ENCODE results near the gene SLC15A1.

Gene SLC15A1

DNA sequence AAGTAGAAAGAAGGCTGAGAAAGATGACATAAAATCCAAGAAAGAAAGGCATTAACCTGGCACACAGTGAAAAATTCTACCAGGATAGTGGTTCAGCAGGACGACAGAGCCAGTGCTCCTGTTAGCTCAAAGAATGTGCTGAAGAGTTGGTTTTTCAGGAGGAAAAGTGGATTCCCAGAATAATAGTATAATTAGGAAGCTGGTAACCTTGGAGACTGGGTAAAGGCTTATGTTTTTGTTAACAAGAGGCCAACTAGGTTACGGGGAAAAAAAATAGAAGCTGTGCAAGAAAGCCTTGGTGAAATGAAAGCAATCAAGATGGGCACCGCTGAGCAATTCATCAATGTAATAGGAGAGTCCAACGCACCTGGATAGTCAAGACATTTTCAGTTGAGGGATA, 54.7 kb downstream of the SLC15A1 start (continued):
- TF ChIP-seq EGR2 (tag by site-specific recombination; IDR thresholded peaks at IDR 0.05; ENCODE audit: low read depth) (no peak), ZNF776 (tag by site-specific recombination; IDR thresholded peaks at IDR 0.05; ENCODE audit: borderline replicate concordance) (no peak), ZNF335 (tag by site-specific recombination; conservative IDR thresholded peaks at IDR 0.05) (no peak), KLF10 (tag by site-specific recombination; IDR thresholded peaks at IDR 0.05) (no peak)

DNA sequence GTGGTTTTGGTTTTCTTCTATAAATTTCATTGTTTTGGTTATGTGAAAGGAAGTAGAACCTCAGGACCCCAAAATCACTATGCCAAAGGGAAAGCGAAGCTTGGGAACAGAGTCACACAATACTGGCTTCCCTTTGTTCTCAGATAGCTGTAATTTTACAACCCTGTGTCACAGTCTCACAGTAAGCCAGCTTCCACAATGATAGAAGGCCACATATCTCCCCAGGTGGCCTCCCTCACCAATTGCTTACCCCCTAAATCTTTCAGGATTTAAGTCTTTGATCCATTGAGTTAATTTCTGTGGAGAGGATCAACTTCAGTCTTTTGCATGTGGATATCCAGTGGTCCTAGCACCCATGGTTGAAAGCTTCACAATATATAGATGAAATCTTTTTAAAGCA, 58.7 kb downstream of the SLC15A1 start:
- CTCF ChIA-PET = no interaction called here
- POLR2A ChIA-PET = no interaction called here
- Histone ChIP-seq H3K4me1 (ENCODE audit: control insufficient read depth, insufficient read depth, low read length) (no peaks in the 10 kb centered on the region), H3K9me3 (ENCODE audit: control insufficient read depth, insufficient read depth, low read depth, low read length) (no peaks in the 10 kb centered on the region), H3K4me3 (ENCODE audit: low read depth, low read length) (no peak overlapping the region), H3K27ac (ENCODE audit: extremely low read depth, low read depth, low read length) (no peak overlapping the region), H3K36me3 (ENCODE audit: control insufficient read depth in 2 of 2, insufficient read depth in 1 of 2, low read length in 2 of 2) (no peaks in the 10 kb centered on the region)
- TF ChIP-seq EGR2 (tag by site-specific recombination; IDR thresholded peaks at IDR 0.05; ENCODE audit: low read depth) (no peak), ZNF776 (tag by site-specific recombination; IDR thresholded peaks at IDR 0.05; ENCODE audit: borderline replicate concordance) (no peak), KLF8 (tag by site-specific recombination; IDR thresholded peaks at IDR 0.05) (no peak), ZNF521 (tag by site-specific recombination; IDR thresholded peaks at IDR 0.05) (no peak), ZNF121 (tag by site-specific recombination; IDR thresholded peaks at IDR 0.05) (no peak), ZNF146 (tag by site-specific recombination; IDR thresholded peaks at IDR 0.05) (no peak), ZBTB7A (tag by site-specific recombination; IDR thresholded peaks at IDR 0.05; ENCODE audit: low read depth) (no peak), ZNF529 (tag by site-specific recombination; IDR thresholded peaks at IDR 0.05; ENCODE audit: insufficient replicate concordance) (no peak), ZNF211 (tag by site-specific recombination; IDR thresholded peaks at IDR 0.05; ENCODE audit: low read depth) (no peak), GLI2 (tag by site-specific recombination; IDR thresholded peaks at IDR 0.05; ENCODE audit: borderline replicate concordance, low read depth) (no peak)
- TF ChIP-seq, protein P1, sequence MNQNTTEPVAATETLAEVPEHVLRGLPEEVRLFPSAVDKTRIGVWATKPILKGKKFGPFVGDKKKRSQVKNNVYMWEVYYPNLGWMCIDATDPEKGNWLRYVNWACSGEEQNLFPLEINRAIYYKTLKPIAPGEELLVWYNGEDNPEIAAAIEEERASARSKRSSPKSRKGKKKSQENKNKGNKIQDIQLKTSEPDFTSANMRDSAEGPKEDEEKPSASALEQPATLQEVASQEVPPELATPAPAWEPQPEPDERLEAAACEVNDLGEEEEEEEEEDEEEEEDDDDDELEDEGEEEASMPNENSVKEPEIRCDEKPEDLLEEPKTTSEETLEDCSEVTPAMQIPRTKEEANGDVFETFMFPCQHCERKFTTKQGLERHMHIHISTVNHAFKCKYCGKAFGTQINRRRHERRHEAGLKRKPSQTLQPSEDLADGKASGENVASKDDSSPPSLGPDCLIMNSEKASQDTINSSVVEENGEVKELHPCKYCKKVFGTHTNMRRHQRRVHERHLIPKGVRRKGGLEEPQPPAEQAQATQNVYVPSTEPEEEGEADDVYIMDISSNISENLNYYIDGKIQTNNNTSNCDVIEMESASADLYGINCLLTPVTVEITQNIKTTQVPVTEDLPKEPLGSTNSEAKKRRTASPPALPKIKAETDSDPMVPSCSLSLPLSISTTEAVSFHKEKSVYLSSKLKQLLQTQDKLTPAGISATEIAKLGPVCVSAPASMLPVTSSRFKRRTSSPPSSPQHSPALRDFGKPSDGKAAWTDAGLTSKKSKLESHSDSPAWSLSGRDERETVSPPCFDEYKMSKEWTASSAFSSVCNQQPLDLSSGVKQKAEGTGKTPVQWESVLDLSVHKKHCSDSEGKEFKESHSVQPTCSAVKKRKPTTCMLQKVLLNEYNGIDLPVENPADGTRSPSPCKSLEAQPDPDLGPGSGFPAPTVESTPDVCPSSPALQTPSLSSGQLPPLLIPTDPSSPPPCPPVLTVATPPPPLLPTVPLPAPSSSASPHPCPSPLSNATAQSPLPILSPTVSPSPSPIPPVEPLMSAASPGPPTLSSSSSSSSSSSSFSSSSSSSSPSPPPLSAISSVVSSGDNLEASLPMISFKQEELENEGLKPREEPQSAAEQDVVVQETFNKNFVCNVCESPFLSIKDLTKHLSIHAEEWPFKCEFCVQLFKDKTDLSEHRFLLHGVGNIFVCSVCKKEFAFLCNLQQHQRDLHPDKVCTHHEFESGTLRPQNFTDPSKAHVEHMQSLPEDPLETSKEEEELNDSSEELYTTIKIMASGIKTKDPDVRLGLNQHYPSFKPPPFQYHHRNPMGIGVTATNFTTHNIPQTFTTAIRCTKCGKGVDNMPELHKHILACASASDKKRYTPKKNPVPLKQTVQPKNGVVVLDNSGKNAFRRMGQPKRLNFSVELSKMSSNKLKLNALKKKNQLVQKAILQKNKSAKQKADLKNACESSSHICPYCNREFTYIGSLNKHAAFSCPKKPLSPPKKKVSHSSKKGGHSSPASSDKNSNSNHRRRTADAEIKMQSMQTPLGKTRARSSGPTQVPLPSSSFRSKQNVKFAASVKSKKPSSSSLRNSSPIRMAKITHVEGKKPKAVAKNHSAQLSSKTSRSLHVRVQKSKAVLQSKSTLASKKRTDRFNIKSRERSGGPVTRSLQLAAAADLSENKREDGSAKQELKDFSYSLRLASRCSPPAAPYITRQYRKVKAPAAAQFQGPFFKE (tag by site-specific recombination; IDR thresholded peaks at IDR 0.05; ENCODE audit: borderline replicate concordance) = no peak
- TF ChIP-seq, protein P2, sequence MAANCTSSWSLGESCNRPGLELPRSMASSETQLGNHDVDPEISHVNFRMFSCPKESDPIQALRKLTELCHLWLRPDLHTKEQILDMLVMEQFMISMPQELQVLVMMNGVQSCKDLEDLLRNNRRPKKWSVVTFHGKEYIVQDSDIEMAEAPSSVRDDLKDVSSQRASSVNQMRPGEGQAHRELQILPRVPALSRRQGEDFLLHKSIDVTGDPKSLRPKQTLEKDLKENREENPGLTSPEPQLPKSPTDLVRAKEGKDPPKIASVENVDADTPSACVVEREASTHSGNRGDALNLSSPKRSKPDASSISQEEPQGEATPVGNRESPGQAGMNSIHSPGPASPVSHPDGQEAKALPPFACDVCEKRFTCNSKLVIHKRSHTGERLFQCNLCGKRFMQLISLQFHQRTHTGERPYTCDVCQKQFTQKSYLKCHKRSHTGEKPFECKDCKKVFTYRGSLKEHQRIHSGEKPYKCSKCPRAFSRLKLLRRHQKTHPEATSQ (tag by site-specific recombination; IDR thresholded peaks at IDR 0.05) = no peak
- TF ChIP-seq, protein P3, sequence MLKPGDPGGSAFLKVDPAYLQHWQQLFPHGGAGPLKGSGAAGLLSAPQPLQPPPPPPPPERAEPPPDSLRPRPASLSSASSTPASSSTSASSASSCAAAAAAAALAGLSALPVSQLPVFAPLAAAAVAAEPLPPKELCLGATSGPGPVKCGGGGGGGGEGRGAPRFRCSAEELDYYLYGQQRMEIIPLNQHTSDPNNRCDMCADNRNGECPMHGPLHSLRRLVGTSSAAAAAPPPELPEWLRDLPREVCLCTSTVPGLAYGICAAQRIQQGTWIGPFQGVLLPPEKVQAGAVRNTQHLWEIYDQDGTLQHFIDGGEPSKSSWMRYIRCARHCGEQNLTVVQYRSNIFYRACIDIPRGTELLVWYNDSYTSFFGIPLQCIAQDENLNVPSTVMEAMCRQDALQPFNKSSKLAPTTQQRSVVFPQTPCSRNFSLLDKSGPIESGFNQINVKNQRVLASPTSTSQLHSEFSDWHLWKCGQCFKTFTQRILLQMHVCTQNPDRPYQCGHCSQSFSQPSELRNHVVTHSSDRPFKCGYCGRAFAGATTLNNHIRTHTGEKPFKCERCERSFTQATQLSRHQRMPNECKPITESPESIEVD (tag by site-specific recombination; IDR thresholded peaks at IDR 0.05) = no peak
- TF ChIP-seq, protein P4, sequence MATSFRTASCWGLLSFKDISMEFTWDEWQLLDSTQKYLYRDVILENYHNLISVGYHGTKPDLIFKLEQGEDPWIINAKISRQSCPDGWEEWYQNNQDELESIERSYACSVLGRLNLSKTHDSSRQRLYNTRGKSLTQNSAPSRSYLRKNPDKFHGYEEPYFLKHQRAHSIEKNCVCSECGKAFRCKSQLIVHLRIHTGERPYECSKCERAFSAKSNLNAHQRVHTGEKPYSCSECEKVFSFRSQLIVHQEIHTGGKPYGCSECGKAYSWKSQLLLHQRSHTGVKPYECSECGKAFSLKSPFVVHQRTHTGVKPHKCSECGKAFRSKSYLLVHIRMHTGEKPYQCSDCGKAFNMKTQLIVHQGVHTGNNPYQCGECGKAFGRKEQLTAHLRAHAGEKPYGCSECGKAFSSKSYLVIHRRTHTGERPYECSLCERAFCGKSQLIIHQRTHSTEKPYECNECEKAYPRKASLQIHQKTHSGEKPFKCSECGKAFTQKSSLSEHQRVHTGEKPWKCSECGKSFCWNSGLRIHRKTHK (tag by site-specific recombination; IDR thresholded peaks at IDR 0.05) = no peak

Measured in HEK293 (cell line).